Thoracic aorta (tissue), 2 donors: ENCODE measurements around the gene AADACL3. TPM values are rescaled to one million over a fixed set of nuclear protein-coding genes. Genes with fewer than 3 reads are reported as not detected.
A peak's percentile ranks its signal among the peaks of the same experiment; 100 is the strongest.

Source experiments
- ATAC-seq: fragments of 150-250 bp; one replicate; pipeline ENCODE4 v1.8.0; 2017; ENCODE audit warnings: low read depth; ENCODE audit not compliant: insufficient number of reproducible peaks, low FRiP score
- DNase-seq: peaks from one replicate; pipeline ENCODE4 v3.0.0-alpha.2; 2020; ENCODE audit warnings: low spot score
- H3K27ac ChIP-seq, 2 donors: fragments of 200-600 bp; sonication (generic); 1 replicate in 1 of 2; 2 replicates in 1 of 2; pipeline ENCODE4 v1.5.1; 2016; ENCODE audit warnings: mild to moderate bottlenecking in 2 of 2, moderate library complexity in 2 of 2
- H3K27me3 ChIP-seq: fragments of 200-600 bp; sonication (generic); replicated peaks from 2 replicates; pipeline ENCODE4 v1.6.0; 2016; ENCODE audit warnings: mild to moderate bottlenecking; ENCODE audit not compliant: insufficient read depth
- H3K36me3 ChIP-seq: fragments of 200-600 bp; sonication (generic); one replicate; pipeline ENCODE4 v1.5.1; 2016
- H3K4me1 ChIP-seq, 2 donors: fragments of 200-600 bp; sonication (generic); 1 replicate in 1 of 2; 2 replicates in 1 of 2; pipeline versions ENCODE4 v1.5.1 to v1.6.0; 2016; ENCODE audit warnings: low read depth in 2 of 2, mild to moderate bottlenecking in 1 of 2; ENCODE audit not compliant: control insufficient read depth in 1 of 2
- H3K4me3 ChIP-seq: fragments of 200-600 bp; sonication (generic); 2 replicates; pipeline ENCODE4 v1.5.1; 2016; ENCODE audit warnings: mild to moderate bottlenecking
- H3K9me3 ChIP-seq: fragments of 200-600 bp; sonication (generic); 2 replicates; pipeline ENCODE4 v1.5.1; 2016
- CTCF ChIP-seq: fragments of 200-600 bp; sonication (generic); IDR thresholded peaks from one replicate; pipeline ENCODE4 v1.5.1; 2019; ENCODE audit warnings: antibody characterized with exemption
- total RNA-seq, 2 donors: library from RNA; depleted of rRNA; stranded (reverse); fragments of >200 nt; gene quantifications; one replicate each; pipeline versions ENCODE4 v1.1.0 to v1.2.3, GENCODE V29; 2016

The AADACL3 gene
- total RNA-seq, 2 donors from 2014 or later, result not detected

GRCh38 chr1:12677565-12677964 is 38.3 kb upstream of the AADACL3 start:
- ATAC-seq, result peak; percentile 84
- H3K36me3 ChIP-seq, result no peaks in the 10 kb centered on the region

GRCh38 chr1:12678350-12678749 is 37.6 kb upstream of the AADACL3 start:
- TF ChIP-seq CTCF, result no peak
- H3K36me3 ChIP-seq, result no peaks in the 10 kb centered on the region
- no peaks in the 10 kb centered on the region for H3K9me3 ChIP-seq
- peak overlapping the region; percentile 28 to 84 for H3K27ac ChIP-seq
- no peak for ATAC-seq
- H3K27me3 ChIP-seq, result no peaks in the 10 kb centered on the region
- H3K4me1 ChIP-seq, result peaks cover 10 to 23% of the 10 kb centered on the region in 2 donors
- DNase-seq, result no peak
- H3K4me3 ChIP-seq, result no peak overlapping the region

More at GRCh38 chr1:12677565-12677964, 38.3 kb upstream of the AADACL3 start:
- Histone ChIP-seq H3K4me3 (no peak overlapping the region), H3K4me1 (peaks cover 10 to 23% of the 10 kb centered on the region in 2 donors), H3K27me3 (no peaks in the 10 kb centered on the region), H3K27ac (peak overlapping the region; percentile 28 to 84), H3K9me3 (no peaks in the 10 kb centered on the region)
- no peak for TF ChIP-seq CTCF
- DNase-seq, result peak; percentile 8

- Histone ChIP-seq H3K27ac (peak overlapping the region in 1 of 2 donors; percentile 84), H3K4me3 (no peak overlapping the region), H3K4me1 (peaks cover 10 to 23% of the 10 kb centered on the region in 2 donors), H3K27me3 (no peaks in the 10 kb centered on the region), H3K9me3 (no peaks in the 10 kb centered on the region), H3K36me3 (no peaks in the 10 kb centered on the region)
- ATAC-seq, result no peak
- TF ChIP-seq CTCF, result no peak
- no peak for DNase-seq
Observed at GRCh38 chr1:12678820-12679219, 37.1 kb upstream of the AADACL3 start.

- H3K9me3 ChIP-seq, result no peaks in the 10 kb centered on the region
- no peaks in the 10 kb centered on the region for H3K27me3 ChIP-seq
- no peaks in the 10 kb centered on the region for H3K36me3 ChIP-seq
- H3K27ac ChIP-seq, result no peak overlapping the region
- no peak for ATAC-seq
- no peak for TF ChIP-seq CTCF
- no peak overlapping the region for H3K4me3 ChIP-seq
- no peaks in the 10 kb centered on the region for H3K4me1 ChIP-seq
- no peak for DNase-seq
Observed at GRCh38 chr1:12690156-12690555, 25.8 kb upstream of the AADACL3 start.

GRCh38 chr1:12692967-12693782 is 22.7 kb upstream of the AADACL3 start:
- no peak for DNase-seq
- Histone ChIP-seq H3K4me3 (no peak overlapping the region), H3K36me3 (no peaks in the 10 kb centered on the region), H3K27me3 (no peaks in the 10 kb centered on the region), H3K27ac (no peak overlapping the region), H3K9me3 (no peaks in the 10 kb centered on the region), H3K4me1 (no peaks in the 10 kb centered on the region)
- no peak for ATAC-seq
- no peak for TF ChIP-seq CTCF
